HG02973 (cell line): ENCODE measurements around the gene RCC1.
"Not testable (repeated sequence)": the region's sequence is repeated elsewhere in the genome, so short reads cannot be mapped to it uniquely, and the experiment has no call there.

Experiments used
- ATAC-seq: cut with Tn5 transposase; IDR thresholded peaks from one replicate; pipeline ENCODE4 v1.9.1; 2021; ENCODE audit warnings: moderate library complexity; ENCODE audit not compliant: unreplicated experiment

Gene RCC1

GRCh38 chr1:28541414-28542015 is 35.7 kb downstream of the RCC1 start:
- not testable (repeated sequence) for ATAC-seq

GRCh38 chr1:28545246-28545628 is 39.4 kb downstream of the RCC1 start:
- ATAC-seq = no peak

GRCh38 chr1:28548318-28548717 is 42.5 kb downstream of the RCC1 start:
- no peak for ATAC-seq

- ATAC-seq = no peak
Measured at GRCh38 chr1:28551381-28551780, 45.5 kb downstream of the RCC1 start.

GRCh38 chr1:28552758-28553663 is 47.2 kb downstream of the RCC1 start, which contains the start of gene TRNAU1AP:
TRNAU1AP (plus strand) TSS chr1:28553085; CDS start chr1:28553111, 26 bp downstream.
- ATAC-seq = peak; percentile 78

- ATAC-seq = no peak
Measured at GRCh38 chr1:28560886-28561285, 55.0 kb downstream of the RCC1 start.

GRCh38 chr1:28564310-28564709 is 58.5 kb downstream of the RCC1 start:
- ATAC-seq = no peak

GRCh38 chr1:28565040-28565439 is 59.2 kb downstream of the RCC1 start:
- no peak for ATAC-seq

GRCh38 chr1:28565726-28566125 is 59.9 kb downstream of the RCC1 start:
- no peak for ATAC-seq

- no peak for ATAC-seq
Measured at GRCh38 chr1:28566931-28567330, 61.1 kb downstream of the RCC1 start.

- ATAC-seq = no peak
Measured at GRCh38 chr1:28571911-28572310, 66.1 kb downstream of the RCC1 start.

- not testable (repeated sequence) for ATAC-seq
Measured at GRCh38 chr1:28572891-28573290, 67.0 kb downstream of the RCC1 start.

- ATAC-seq = no peak
Measured at GRCh38 chr1:28573564-28573963, 67.7 kb downstream of the RCC1 start.

GRCh38 chr1:28577052-28577678 is 71.3 kb downstream of the RCC1 start:
- no peak for ATAC-seq

GRCh38 chr1:28577738-28578536 is 72.1 kb downstream of the RCC1 start:
- ATAC-seq = no peak

- no peak for ATAC-seq
Measured at GRCh38 chr1:28578696-28579218, 72.9 kb downstream of the RCC1 start.

- no peak for ATAC-seq
Measured at GRCh38 chr1:28579401-28579800, 73.6 kb downstream of the RCC1 start.

GRCh38 chr1:28580722-28581530 is 75.1 kb downstream of the RCC1 start:
- ATAC-seq = peak; percentile 23

- ATAC-seq = peak; percentile 83
Measured at GRCh38 chr1:28581531-28582247, 75.8 kb downstream of the RCC1 start.
